GM12878 (cell line): Measurements from ENCODE around the gene PTPRC. TPM values are rescaled to one million over a fixed set of nuclear protein-coding genes. Genes with fewer than 3 reads are reported as not detected.

Experiments
- ATAC-seq: fragments of 200-7000 bp; cut with Tn5 transposase; 3 replicates; pipeline ENCODE4 v1.9.1; 2020; ENCODE audit warnings: mild to moderate bottlenecking, moderate library complexity
- BruUV-seq: library from RNA; stranded (reverse); fragments of 400-500 nt; replicated peaks from 2 replicates; lab custom pipeline; 2021; lab: Mats Ljungman, UMichigan
- CTCF ChIA-PET: fragments of 300-600 bp; sonication (Branson Sonifier 250); formaldehyde crosslinking; extraction: SDS; loops from one replicate; lab custom pipeline; 2021; ENCODE audit warnings: inconsistent platforms; lab: Yijun Ruan, JAX
- POLR2A ChIA-PET: fragments of 350-600 bp; formaldehyde crosslinking; extraction: SDS; loops from one replicate; lab custom pipeline; 2021; ENCODE audit warnings: inconsistent platforms; lab: Charles Lee
- RAD21 ChIA-PET: fragments of 300-600 bp; sonication (Branson Sonifier 250); formaldehyde crosslinking; loops from one replicate; lab custom pipeline; 2023; ENCODE audit warnings: antibody characterized with exemption; ENCODE audit not compliant: unreplicated experiment; lab: Charles Lee
- SMC1A ChIA-PET: fragments of 300-600 bp; sonication (Branson Sonifier 250); formaldehyde crosslinking; loops from one replicate; lab custom pipeline; 2023; ENCODE audit not compliant: unreplicated experiment, uncharacterized antibody; lab: Charles Lee
- DNase-seq: peaks from one replicate; pipeline ENCODE4 v3.0.0-alpha.2; 2011; ENCODE audit warnings: low read depth, low spot score
- FAIRE-seq: peaks from 3 replicates; lab custom pipeline; 2011; peaks lifted over from hg19 to GRCh38; lab: Jason Lieb, UNC
- H2AFZ ChIP-seq: 2 replicates; pipeline ENCODE4 v1.6.0; 2011; ENCODE audit warnings: low read depth, low read length, control low read depth; ENCODE audit not compliant: control insufficient read depth
- H3K27ac ChIP-seq: 2 replicates; pipeline ENCODE4 v1.5.1; 2011; ENCODE audit warnings: control low read depth; ENCODE audit not compliant: control insufficient read depth, insufficient read depth
- H3K27me3 ChIP-seq, 2 experiments: replicated peaks in 1 of 2; 2 replicates each; pipeline versions ENCODE4 v1.6.0 to v1.6.1; 2011; ENCODE audit warnings: low read length in 1 of 2; ENCODE audit not compliant: control insufficient read depth in 2 of 2, insufficient read depth in 2 of 2
- H3K36me3 ChIP-seq, 2 experiments: 2 replicates each; pipeline ENCODE4 v1.5.1; 2011; ENCODE audit warnings: low read length in 1 of 2; ENCODE audit not compliant: control insufficient read depth in 2 of 2, insufficient read depth in 2 of 2
- H3K4me1 ChIP-seq: 2 replicates; pipeline ENCODE4 v1.6.1; 2011; ENCODE audit warnings: mild to moderate bottlenecking, low read length, moderate library complexity, mixed read lengths; ENCODE audit not compliant: control insufficient read depth, insufficient read depth
- H3K4me2 ChIP-seq: 2 replicates; pipeline ENCODE4 v1.6.0; 2011; ENCODE audit warnings: control low read depth; ENCODE audit not compliant: control insufficient read depth, insufficient read depth
- H3K4me3 ChIP-seq: fragments of 200-600 bp; sonication (generic); 2 replicates; pipeline ENCODE4 v1.5.1; 2016
- H3K79me2 ChIP-seq: 2 replicates; pipeline ENCODE4 v1.6.0; 2011; ENCODE audit warnings: low read length; ENCODE audit not compliant: control insufficient read depth, insufficient read depth
- H3K9ac ChIP-seq: 2 replicates; pipeline ENCODE4 v1.8.0; 2011; ENCODE audit warnings: low read length, control low read depth, mixed read lengths; ENCODE audit not compliant: control insufficient read depth, insufficient read depth
- H3K9me3 ChIP-seq: replicated peaks from 3 replicates; pipeline ENCODE4 v1.5.1; 2011; ENCODE audit warnings: mild to moderate bottlenecking, low read length; ENCODE audit not compliant: control insufficient read depth, insufficient read depth
- H4K20me1 ChIP-seq: 2 replicates; pipeline ENCODE4 v1.6.0; 2011; ENCODE audit not compliant: control insufficient read depth, insufficient read depth
- KDM1A ChIP-seq: fragments of 200-600 bp; sonication (generic); IDR thresholded peaks from 2 replicates; pipeline ENCODE4 v1.6.1; 2016; ENCODE audit warnings: borderline replicate concordance
- MTA2 ChIP-seq: fragments of 450-650 bp; IDR thresholded peaks from 2 replicates; pipeline ENCODE4 v1.6.1; 2016; ENCODE audit warnings: low read depth, mild to moderate bottlenecking, moderate library complexity
- MYC ChIP-seq: IDR thresholded peaks from 2 replicates; pipeline ENCODE4 v1.6.1; 2011; ENCODE audit warnings: mild to moderate bottlenecking, low read length, moderate library complexity, inconsistent platforms; ENCODE audit not compliant: insufficient read depth, insufficient replicate concordance, insufficient read length, severe bottlenecking
- USF1 ChIP-seq: IDR thresholded peaks from 2 replicates; pipeline ENCODE4 v1.6.1; 2011; ENCODE audit warnings: borderline replicate concordance, low read depth, mild to moderate bottlenecking, moderate library complexity, mixed read lengths, low read length; ENCODE audit not compliant: insufficient read depth; ENCODE audit errors: extremely low read length
- WGBS: methylation state at CpG from one replicate; pipeline ENCODE4 v1.1.6; 2016; ENCODE audit warnings: low lambda C conversion rate; ENCODE audit not compliant: insufficient replicate concordance, insufficient coverage; ENCODE audit errors: missing lambda C conversion rate; 5-methylcytosine and 5-hydroxymethylcytosine counted together
- in situ Hi-C: fragments of 300-500 bp; cut with MboI; formaldehyde crosslinking; loops from 9 replicates; pipeline ENCODE4 v1.14.3; 2018; ENCODE audit warnings: mixed read lengths
- intact Hi-C: fragments of 100-400 bp; cut with micrococcal nuclease; formaldehyde crosslinking; loops from one replicate; pipeline ENCODE4 v1.14.2; 2022; ENCODE audit not compliant: unreplicated experiment
- polyA plus RNA-seq, 11 experiments: library from polyadenylated mRNA; depleted of rRNA in 4 of 11; unstranded in 6 of 11; stranded (reverse) in 5 of 11; fragments of >200 nt; fragmentation: Nextera tagmentation in 4 of 11; fragmentation: Illumina TruSeq in 1 of 11; extraction: Ambion mirVana in 4 of 11; extraction: Trizol in 1 of 11; gene quantifications; 1 replicate in 1 of 11; 2 replicates in 10 of 11; pipeline versions ENCODE4 v1.2.1 to v1.2.3, GENCODE V29; 2011 to 2016; ENCODE audit warnings: inconsistent platforms in 2 of 11, missing spikeins in 2 of 11, low read depth in 1 of 11
- total RNA-seq, 4 experiments: library from RNA; depleted of rRNA in 3 of 4; stranded (reverse); fragments of >200 nt in 3 of 4; fragmentation: Illumina TruSeq in 1 of 4; extraction: Trizol in 1 of 4; gene quantifications; 2 replicates each; pipeline versions ENCODE4 v1.2.1 to v1.2.3, GENCODE V29; 2013 to 2021
- TF ChIP-seq, protein P1 (sequence below): fragments of 450-650 bp; IDR thresholded peaks from 2 replicates; pipeline ENCODE4 v1.6.1; 2017; ENCODE audit warnings: low read depth, mild to moderate bottlenecking, moderate library complexity
- TF ChIP-seq, protein P2 (sequence below): fragments of 450-650 bp; IDR thresholded peaks from 2 replicates; pipeline ENCODE4 v1.6.1; 2017; ENCODE audit warnings: mild to moderate bottlenecking, moderate library complexity

The PTPRC gene
- total and polyA plus RNA-seq, 10 of the 15 experiments (the other 5 are each of a cell fraction or from before 2014, with no cell fraction given) = 72.9 to 221 (median 118) TPM

DNA sequence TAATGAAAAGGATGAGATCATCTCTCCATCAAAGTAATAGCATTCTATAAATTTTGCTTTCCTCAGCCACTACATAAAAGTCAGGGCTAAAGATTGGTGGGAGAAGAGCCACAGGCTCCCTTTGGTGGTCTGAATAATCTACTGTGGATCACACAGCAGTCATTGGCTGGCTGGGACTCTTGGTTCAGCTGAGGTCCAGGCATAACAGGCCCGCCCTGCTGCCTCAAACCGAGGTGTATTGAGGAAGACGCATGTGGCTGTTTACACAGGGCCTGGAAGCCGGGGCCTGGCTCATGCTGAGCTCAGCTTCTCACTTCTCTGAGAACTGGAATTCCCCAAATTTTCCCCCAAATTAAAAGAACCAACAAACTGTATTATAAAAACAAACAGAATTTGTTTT lies 139.2 kb downstream of the PTPRC start:
- no TSS peak for BruUV-seq
- Histone ChIP-seq H3K4me2 (no peak overlapping the region), H3K9me3 (peaks cover 2% of the 10 kb centered on the region; the same call in 2 of the 3 replicates), H3K27ac (no peak overlapping the region), H3K79me2 (no peaks in the 10 kb centered on the region), H3K36me3 (no peaks in the 10 kb centered on the region), H4K20me1 (no peaks in the 10 kb centered on the region), H3K4me3 (no peak overlapping the region), H3K27me3 (no peaks in the 10 kb centered on the region), H2AFZ (no peak overlapping the region), H3K9ac (no peak overlapping the region), H3K4me1 (no peaks in the 10 kb centered on the region)
- in situ Hi-C loops (loop anchor here (10.0 kb wide), 1 partner anchor 467 kb away; no protein-coding TSS in a partner anchor), intact Hi-C loops (no loop called here)
- 47% methylated on average over 4 of the region's 4 CpGs for WGBS
- TF ChIP-seq MYC (no peak), MTA2 (no peak), USF1 (no peak), KDM1A (no peak)
- TF ChIP-seq, protein P1, sequence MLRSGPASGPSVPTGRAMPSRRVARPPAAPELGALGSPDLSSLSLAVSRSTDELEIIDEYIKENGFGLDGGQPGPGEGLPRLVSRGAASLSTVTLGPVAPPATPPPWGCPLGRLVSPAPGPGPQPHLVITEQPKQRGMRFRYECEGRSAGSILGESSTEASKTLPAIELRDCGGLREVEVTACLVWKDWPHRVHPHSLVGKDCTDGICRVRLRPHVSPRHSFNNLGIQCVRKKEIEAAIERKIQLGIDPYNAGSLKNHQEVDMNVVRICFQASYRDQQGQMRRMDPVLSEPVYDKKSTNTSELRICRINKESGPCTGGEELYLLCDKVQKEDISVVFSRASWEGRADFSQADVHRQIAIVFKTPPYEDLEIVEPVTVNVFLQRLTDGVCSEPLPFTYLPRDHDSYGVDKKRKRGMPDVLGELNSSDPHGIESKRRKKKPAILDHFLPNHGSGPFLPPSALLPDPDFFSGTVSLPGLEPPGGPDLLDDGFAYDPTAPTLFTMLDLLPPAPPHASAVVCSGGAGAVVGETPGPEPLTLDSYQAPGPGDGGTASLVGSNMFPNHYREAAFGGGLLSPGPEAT = peak; percentile 49; the same call in 1 of the 2 replicates
- TF ChIP-seq, protein P2, sequence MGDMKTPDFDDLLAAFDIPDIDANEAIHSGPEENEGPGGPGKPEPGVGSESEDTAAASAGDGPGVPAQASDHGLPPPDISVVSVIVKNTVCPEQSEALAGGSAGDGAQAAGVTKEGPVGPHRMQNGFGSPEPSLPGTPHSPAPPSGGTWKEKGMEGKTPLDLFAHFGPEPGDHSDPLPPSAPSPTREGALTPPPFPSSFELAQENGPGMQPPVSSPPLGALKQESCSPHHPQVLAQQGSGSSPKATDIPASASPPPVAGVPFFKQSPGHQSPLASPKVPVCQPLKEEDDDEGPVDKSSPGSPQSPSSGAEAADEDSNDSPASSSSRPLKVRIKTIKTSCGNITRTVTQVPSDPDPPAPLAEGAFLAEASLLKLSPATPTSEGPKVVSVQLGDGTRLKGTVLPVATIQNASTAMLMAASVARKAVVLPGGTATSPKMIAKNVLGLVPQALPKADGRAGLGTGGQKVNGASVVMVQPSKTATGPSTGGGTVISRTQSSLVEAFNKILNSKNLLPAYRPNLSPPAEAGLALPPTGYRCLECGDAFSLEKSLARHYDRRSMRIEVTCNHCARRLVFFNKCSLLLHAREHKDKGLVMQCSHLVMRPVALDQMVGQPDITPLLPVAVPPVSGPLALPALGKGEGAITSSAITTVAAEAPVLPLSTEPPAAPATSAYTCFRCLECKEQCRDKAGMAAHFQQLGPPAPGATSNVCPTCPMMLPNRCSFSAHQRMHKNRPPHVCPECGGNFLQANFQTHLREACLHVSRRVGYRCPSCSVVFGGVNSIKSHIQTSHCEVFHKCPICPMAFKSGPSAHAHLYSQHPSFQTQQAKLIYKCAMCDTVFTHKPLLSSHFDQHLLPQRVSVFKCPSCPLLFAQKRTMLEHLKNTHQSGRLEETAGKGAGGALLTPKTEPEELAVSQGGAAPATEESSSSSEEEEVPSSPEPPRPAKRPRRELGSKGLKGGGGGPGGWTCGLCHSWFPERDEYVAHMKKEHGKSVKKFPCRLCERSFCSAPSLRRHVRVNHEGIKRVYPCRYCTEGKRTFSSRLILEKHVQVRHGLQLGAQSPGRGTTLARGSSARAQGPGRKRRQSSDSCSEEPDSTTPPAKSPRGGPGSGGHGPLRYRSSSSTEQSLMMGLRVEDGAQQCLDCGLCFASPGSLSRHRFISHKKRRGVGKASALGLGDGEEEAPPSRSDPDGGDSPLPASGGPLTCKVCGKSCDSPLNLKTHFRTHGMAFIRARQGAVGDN = 0 out of 2 replicates have a peak, but pooled peaks have one; percentile 18
- DNase-seq (no peak), FAIRE-seq (no peak), ATAC-seq (peak; percentile 76)
- CTCF ChIA-PET = interaction anchor here (0.6 to 4.8 kb wide), 6 partner anchors 11 to 465 kb away, joined by 3 to 27 read pairs (median 3); no protein-coding TSS in a partner anchor
- RAD21 ChIA-PET = interaction anchor here (0.8 to 1.5 kb wide), 4 partner anchors 10 to 707 kb away, joined by 3 to 8 read pairs (median 3); no protein-coding TSS in a partner anchor
- SMC1A ChIA-PET = interaction anchor here (0.8 to 1.6 kb wide), 3 partner anchors 22 to 510 kb away, joined by 3 to 5 read pairs (median 3); no protein-coding TSS in a partner anchor
- POLR2A ChIA-PET = interaction anchor here (0.5 to 1.2 kb wide), 4 partner anchors 8 to 155 kb away, joined by 3 to 4 read pairs (median 3); no protein-coding TSS in a partner anchor
